Liver (tissue), 9 donors: ENCODE measurements around the gene ZNF860. TPM values are rescaled to one million over a fixed set of nuclear protein-coding genes. Genes with fewer than 3 reads are reported as not detected.

Experiments
- DNase-seq: peaks from one replicate; pipeline ENCODE4 v3.0.0-alpha.2; 2017; ENCODE audit warnings: low spot score
- H3K27ac ChIP-seq, 2 donors: one replicate each; pipeline ENCODE4 v1.7.0; 2013; ENCODE audit warnings: inconsistent platforms in 2 of 2, low read length in 2 of 2, control low read depth in 1 of 2, low read depth in 1 of 2, mild to moderate bottlenecking in 1 of 2
- H3K27me3 ChIP-seq, 4 donors: one replicate each; pipeline versions ENCODE4 v1.6.1 to v1.7.0; 2013; ENCODE audit warnings: low read length in 3 of 4, inconsistent platforms in 1 of 4, mild to moderate bottlenecking in 1 of 4, moderate library complexity in 1 of 4; ENCODE audit not compliant: control insufficient read depth in 4 of 4, insufficient read depth in 4 of 4
- H3K36me3 ChIP-seq, 4 donors: one replicate each; pipeline versions ENCODE4 v1.6.1 to v1.7.0; 2013; ENCODE audit warnings: low read length in 3 of 4, mild to moderate bottlenecking in 3 of 4, low read depth in 1 of 4, moderate library complexity in 1 of 4; ENCODE audit not compliant: control insufficient read depth in 4 of 4, insufficient read depth in 3 of 4
- H3K4me1 ChIP-seq, 4 donors: one replicate each; pipeline versions ENCODE4 v1.6.1 to v1.7.0; 2013; ENCODE audit warnings: low read length in 3 of 4, mild to moderate bottlenecking in 3 of 4, moderate library complexity in 1 of 4; ENCODE audit not compliant: control insufficient read depth in 4 of 4, insufficient read depth in 4 of 4
- H3K4me3 ChIP-seq, 3 donors: one replicate each; pipeline versions ENCODE4 v1.6.1 to v1.7.0; 2013; ENCODE audit warnings: low read length in 3 of 3, control low read depth in 1 of 3, low read depth in 1 of 3, mild to moderate bottlenecking in 1 of 3
- H3K9ac ChIP-seq, 2 donors: one replicate each; pipeline ENCODE4 v1.7.0; 2013; ENCODE audit warnings: low read length in 2 of 2, mild to moderate bottlenecking in 2 of 2, moderate library complexity in 2 of 2, control low read depth in 1 of 2, low read depth in 1 of 2
- H3K9me3 ChIP-seq, 4 donors: one replicate each; pipeline versions ENCODE4 v1.6.1 to v1.7.0; 2013; ENCODE audit warnings: low read length in 3 of 4; ENCODE audit not compliant: control insufficient read depth in 4 of 4
- EGR1 ChIP-seq, 2 donors: IDR thresholded peaks; 2 replicates each; pipeline ENCODE4 v1.6.1; 2016 to 2018; ENCODE audit warnings: antibody characterized with exemption in 2 of 2, low read depth in 2 of 2
- FOXA1 ChIP-seq: IDR thresholded peaks from 2 replicates; pipeline ENCODE4 v1.6.1; 2016; ENCODE audit warnings: antibody characterized with exemption
- FOXA2 ChIP-seq: IDR thresholded peaks from 2 replicates; pipeline ENCODE4 v1.6.1; 2016; ENCODE audit warnings: antibody characterized with exemption
- GABPA ChIP-seq, 2 donors: IDR thresholded peaks in 1 of 2; conservative IDR thresholded peaks in 1 of 2; 2 replicates each; pipeline ENCODE4 v1.6.1; 2016; ENCODE audit warnings: antibody characterized with exemption in 2 of 2, mild to moderate bottlenecking in 1 of 2, moderate library complexity in 1 of 2
- HNF4A ChIP-seq, 2 donors: conservative IDR thresholded peaks; 2 replicates each; pipeline ENCODE4 v1.6.1; 2016; ENCODE audit warnings: antibody characterized with exemption in 2 of 2, mild to moderate bottlenecking in 2 of 2
- MAX ChIP-seq: IDR thresholded peaks from 2 replicates; pipeline ENCODE4 v1.6.1; 2016; ENCODE audit warnings: antibody characterized with exemption
- NR2F2 ChIP-seq: IDR thresholded peaks from 2 replicates; pipeline ENCODE4 v1.6.1; 2016; ENCODE audit warnings: antibody characterized with exemption
- RAD21 ChIP-seq, 2 donors: IDR thresholded peaks; 2 replicates each; pipeline ENCODE4 v1.6.1; 2016; ENCODE audit warnings: antibody characterized with exemption in 2 of 2, mild to moderate bottlenecking in 2 of 2
- YY1 ChIP-seq: IDR thresholded peaks from 2 replicates; pipeline ENCODE4 v1.6.1; 2016; ENCODE audit warnings: antibody characterized with exemption, mild to moderate bottlenecking
- WGBS: extraction: QIAGEN DNeasy Blood & Tissue Kit; methylation state at CpG from one replicate; pipeline ENCODE4 v1.1.7; 2013; 5-methylcytosine and 5-hydroxymethylcytosine counted together
- polyA plus RNA-seq, 2 donors: library from polyadenylated mRNA; stranded (reverse) in 1 of 2; unstranded in 1 of 2; fragments of 200-250 nt in 1 of 2; fragments of >200 nt in 1 of 2; fragmentation: Nextera tagmentation in 1 of 2; extraction: Ambion mirVana in 1 of 2; gene quantifications; one replicate each; pipeline versions ENCODE4 v1.2.1 to v1.2.3, GENCODE V29; 2013 to 2015
- total RNA-seq, 2 donors: library from RNA; depleted of rRNA; stranded (reverse); fragments of >200 nt; gene quantifications; one replicate each; pipeline ENCODE4 v1.2.3, GENCODE V29; 2014
- TF ChIP-seq, protein P1 (sequence below): IDR thresholded peaks from 2 replicates; pipeline ENCODE4 v1.6.1; 2016; ENCODE audit warnings: antibody characterized with exemption
- TF ChIP-seq, protein P2 (sequence below): IDR thresholded peaks from 2 replicates; pipeline ENCODE4 v1.6.1; 2016; ENCODE audit warnings: antibody characterized with exemption, mild to moderate bottlenecking
- donor health status: healthy.
- donor health status: healthy.
- donor health status: healthy.
- donor health status: healthy.
- donor health status: healthy.

Gene ZNF860
- total and polyA plus RNA-seq, 4 donors = 0.10 to 0.42 (median 0.17) TPM; not detected in 1

DNA sequence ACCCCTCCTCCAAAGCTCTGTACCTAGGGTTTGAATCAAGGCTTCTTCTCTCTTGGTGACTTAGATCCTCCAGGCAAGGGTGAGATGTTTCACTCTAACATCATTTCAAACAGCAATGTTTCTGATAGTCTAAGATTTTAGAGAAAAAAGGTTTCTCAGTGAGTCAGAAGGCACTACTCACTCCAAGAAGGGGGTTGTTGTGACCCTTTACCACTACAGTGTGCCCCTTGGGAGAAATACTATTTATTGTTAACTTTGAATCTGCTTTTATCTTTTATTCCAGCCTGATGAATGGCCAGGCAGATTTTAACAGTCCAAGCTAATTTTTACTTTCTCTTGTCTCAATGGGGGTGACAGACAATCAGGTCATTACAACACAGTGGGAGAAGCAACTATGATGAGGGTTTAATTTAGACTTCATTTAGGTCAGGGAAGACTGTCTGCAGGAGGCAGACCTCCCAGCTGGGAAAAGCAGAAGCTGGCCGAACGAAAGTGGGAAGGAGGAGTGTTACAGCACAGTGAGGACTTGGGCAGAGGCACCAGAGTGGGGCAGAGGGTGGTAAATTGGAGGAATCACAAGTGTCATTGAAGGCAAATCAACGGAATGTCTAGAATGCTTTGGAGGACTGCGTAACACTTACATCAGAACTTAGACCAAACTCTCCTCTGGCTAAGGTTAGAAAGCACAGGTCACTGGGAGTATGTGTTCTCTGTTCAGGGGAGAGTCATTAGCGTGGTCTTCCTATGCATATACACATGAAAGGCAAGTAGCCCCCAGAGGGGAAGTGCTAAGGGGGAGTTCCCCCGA lies 21.2 kb downstream of the ZNF860 start:
- Histone ChIP-seq H3K36me3 (no peaks in the 10 kb centered on the region), H3K9ac (no peak overlapping the region), H3K27ac (no peak overlapping the region), H3K4me1 (no peaks in the 10 kb centered on the region), H3K4me3 (no peak overlapping the region), H3K9me3 (no peaks in the 10 kb centered on the region), H3K27me3 (peaks cover 0 to 10% (median 0%) of the 10 kb centered on the region in 4 donors)
- TF ChIP-seq GABPA (IDR thresholded peaks at IDR 0.05 in 1 of 2, conservative IDR thresholded peaks at IDR 0.05 in 1 of 2) (no peak), RAD21 (IDR thresholded peaks at IDR 0.05) (no peak), MAX (no peak), FOXA1 (no peak)
- TF ChIP-seq, protein P1, sequence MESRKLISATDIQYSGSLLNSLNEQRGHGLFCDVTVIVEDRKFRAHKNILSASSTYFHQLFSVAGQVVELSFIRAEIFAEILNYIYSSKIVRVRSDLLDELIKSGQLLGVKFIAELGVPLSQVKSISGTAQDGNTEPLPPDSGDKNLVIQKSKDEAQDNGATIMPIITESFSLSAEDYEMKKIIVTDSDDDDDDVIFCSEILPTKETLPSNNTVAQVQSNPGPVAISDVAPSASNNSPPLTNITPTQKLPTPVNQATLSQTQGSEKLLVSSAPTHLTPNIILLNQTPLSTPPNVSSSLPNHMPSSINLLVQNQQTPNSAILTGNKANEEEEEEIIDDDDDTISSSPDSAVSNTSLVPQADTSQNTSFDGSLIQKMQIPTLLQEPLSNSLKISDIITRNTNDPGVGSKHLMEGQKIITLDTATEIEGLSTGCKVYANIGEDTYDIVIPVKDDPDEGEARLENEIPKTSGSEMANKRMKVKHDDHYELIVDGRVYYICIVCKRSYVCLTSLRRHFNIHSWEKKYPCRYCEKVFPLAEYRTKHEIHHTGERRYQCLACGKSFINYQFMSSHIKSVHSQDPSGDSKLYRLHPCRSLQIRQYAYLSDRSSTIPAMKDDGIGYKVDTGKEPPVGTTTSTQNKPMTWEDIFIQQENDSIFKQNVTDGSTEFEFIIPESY = no peak
- DNase-seq = no peak
- WGBS = 50% methylated on average over 6 of the region's 6 CpGs

- H3K9me3 ChIP-seq = no peaks in the 10 kb centered on the region
- no peaks in the 10 kb centered on the region for H3K36me3 ChIP-seq
- 81% methylated on average over 3 of the region's 3 CpGs for WGBS
- DNase-seq = no peak
- H3K27ac ChIP-seq = no peak overlapping the region
- TF ChIP-seq NR2F2 (no peak), HNF4A (conservative IDR thresholded peaks at IDR 0.05) (no peak), EGR1 (IDR thresholded peaks at IDR 0.05; ENCODE audit: low read depth in 2 of 2) (no peak), GABPA (IDR thresholded peaks at IDR 0.05 in 1 of 2, conservative IDR thresholded peaks at IDR 0.05 in 1 of 2) (no peak), YY1 (no peak), RAD21 (IDR thresholded peaks at IDR 0.05) (no peak), FOXA2 (no peak)
- TF ChIP-seq, protein P2, sequence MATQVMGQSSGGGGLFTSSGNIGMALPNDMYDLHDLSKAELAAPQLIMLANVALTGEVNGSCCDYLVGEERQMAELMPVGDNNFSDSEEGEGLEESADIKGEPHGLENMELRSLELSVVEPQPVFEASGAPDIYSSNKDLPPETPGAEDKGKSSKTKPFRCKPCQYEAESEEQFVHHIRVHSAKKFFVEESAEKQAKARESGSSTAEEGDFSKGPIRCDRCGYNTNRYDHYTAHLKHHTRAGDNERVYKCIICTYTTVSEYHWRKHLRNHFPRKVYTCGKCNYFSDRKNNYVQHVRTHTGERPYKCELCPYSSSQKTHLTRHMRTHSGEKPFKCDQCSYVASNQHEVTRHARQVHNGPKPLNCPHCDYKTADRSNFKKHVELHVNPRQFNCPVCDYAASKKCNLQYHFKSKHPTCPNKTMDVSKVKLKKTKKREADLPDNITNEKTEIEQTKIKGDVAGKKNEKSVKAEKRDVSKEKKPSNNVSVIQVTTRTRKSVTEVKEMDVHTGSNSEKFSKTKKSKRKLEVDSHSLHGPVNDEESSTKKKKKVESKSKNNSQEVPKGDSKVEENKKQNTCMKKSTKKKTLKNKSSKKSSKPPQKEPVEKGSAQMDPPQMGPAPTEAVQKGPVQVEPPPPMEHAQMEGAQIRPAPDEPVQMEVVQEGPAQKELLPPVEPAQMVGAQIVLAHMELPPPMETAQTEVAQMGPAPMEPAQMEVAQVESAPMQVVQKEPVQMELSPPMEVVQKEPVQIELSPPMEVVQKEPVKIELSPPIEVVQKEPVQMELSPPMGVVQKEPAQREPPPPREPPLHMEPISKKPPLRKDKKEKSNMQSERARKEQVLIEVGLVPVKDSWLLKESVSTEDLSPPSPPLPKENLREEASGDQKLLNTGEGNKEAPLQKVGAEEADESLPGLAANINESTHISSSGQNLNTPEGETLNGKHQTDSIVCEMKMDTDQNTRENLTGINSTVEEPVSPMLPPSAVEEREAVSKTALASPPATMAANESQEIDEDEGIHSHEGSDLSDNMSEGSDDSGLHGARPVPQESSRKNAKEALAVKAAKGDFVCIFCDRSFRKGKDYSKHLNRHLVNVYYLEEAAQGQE = no peak
- no peak overlapping the region for H3K9ac ChIP-seq
- no peaks in the 10 kb centered on the region for H3K4me1 ChIP-seq
- H3K4me3 ChIP-seq = no peak overlapping the region
- H3K27me3 ChIP-seq = peaks cover 0 to 10% (median 0%) of the 10 kb centered on the region in 4 donors
Measured at GRCh38 chr3:32003380-32003779, 21.8 kb downstream of the ZNF860 start.
